Neural crest cell (in vitro differentiated cells): ENCODE results near the gene OLAH. TPM values are rescaled to one million over a fixed set of nuclear protein-coding genes. Genes with fewer than 3 reads are reported as not detected.

Experiments
- DNase-seq: peaks from one replicate; pipeline ENCODE4 v3.0.0; 2021; ENCODE audit warnings: low read depth, mixed read lengths, low spot score
- H3K27ac Mint-ChIP-seq: one replicate; pipeline ENCODE4 v1.8.0; 2021; ENCODE audit warnings: mild to moderate bottlenecking, mixed read lengths; ENCODE audit not compliant: unreplicated experiment
- H3K27me3 Mint-ChIP-seq: 2 replicates; pipeline ENCODE4 v1.8.0; 2021; ENCODE audit warnings: low read depth, mild to moderate bottlenecking, mixed read lengths
- H3K36me3 Mint-ChIP-seq: 2 replicates; pipeline ENCODE4 v1.8.0; 2021; ENCODE audit warnings: low read depth, mild to moderate bottlenecking, mixed read lengths
- H3K4me1 Mint-ChIP-seq: 2 replicates; pipeline ENCODE4 v1.8.0; 2021; ENCODE audit warnings: mixed read lengths
- H3K4me3 Mint-ChIP-seq: one replicate; pipeline ENCODE4 v1.8.0; 2021; ENCODE audit warnings: mild to moderate bottlenecking, mixed read lengths
- H3K9me3 Mint-ChIP-seq: 2 replicates; pipeline ENCODE4 v1.8.0; 2021; ENCODE audit warnings: mixed read lengths
- total RNA-seq: library from RNA; stranded (reverse); gene quantifications from 2 replicates; pipeline ENCODE4 v1.2.1, GENCODE V29; 2021
- TF ChIP-seq, protein P1 (sequence below): fragments of 200-600 bp; sonication (generic); conservative IDR thresholded peaks from 2 replicates; pipeline ENCODE4 v1.5.0; 2021; ENCODE audit warnings: antibody characterized with exemption, mild to moderate bottlenecking

Gene OLAH
- total RNA-seq, 1 donor from 2014 or later: not detected

- Mint-ChIP-seq H3K4me1 (no peaks in the 10 kb centered on the region), H3K4me3 (no peak overlapping the region), H3K36me3 (peaks cover 20% of the 10 kb centered on the region), H3K27me3 (no peaks in the 10 kb centered on the region), H3K9me3 (no peaks in the 10 kb centered on the region), H3K27ac (no peak overlapping the region)
- DNase-seq: no peak
- TF ChIP-seq, protein P1, sequence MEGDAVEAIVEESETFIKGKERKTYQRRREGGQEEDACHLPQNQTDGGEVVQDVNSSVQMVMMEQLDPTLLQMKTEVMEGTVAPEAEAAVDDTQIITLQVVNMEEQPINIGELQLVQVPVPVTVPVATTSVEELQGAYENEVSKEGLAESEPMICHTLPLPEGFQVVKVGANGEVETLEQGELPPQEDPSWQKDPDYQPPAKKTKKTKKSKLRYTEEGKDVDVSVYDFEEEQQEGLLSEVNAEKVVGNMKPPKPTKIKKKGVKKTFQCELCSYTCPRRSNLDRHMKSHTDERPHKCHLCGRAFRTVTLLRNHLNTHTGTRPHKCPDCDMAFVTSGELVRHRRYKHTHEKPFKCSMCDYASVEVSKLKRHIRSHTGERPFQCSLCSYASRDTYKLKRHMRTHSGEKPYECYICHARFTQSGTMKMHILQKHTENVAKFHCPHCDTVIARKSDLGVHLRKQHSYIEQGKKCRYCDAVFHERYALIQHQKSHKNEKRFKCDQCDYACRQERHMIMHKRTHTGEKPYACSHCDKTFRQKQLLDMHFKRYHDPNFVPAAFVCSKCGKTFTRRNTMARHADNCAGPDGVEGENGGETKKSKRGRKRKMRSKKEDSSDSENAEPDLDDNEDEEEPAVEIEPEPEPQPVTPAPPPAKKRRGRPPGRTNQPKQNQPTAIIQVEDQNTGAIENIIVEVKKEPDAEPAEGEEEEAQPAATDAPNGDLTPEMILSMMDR: no peak
These were observed 78.8 kb downstream of the OLAH start for GRCh38 chr10:15122477-15123030.

Other genes starting within 250 kb of the OLAH start
- gene CDNF, start 205.9 kb upstream of the OLAH start, total RNA-seq: 1.1 and 1.5 TPM in 2 replicates
- 24.2 and 24.5 TPM in 2 replicates for gene HSPA14, start 205.6 kb upstream of the OLAH start, total RNA-seq
- 24.7 and 27.5 TPM in 2 replicates for gene MSANTD7, start 205.6 kb upstream of the OLAH start, total RNA-seq
- 79.7 and 90.5 TPM in 2 replicates for gene SUV39H2, start 165.1 kb upstream of the OLAH start, total RNA-seq
- gene DCLRE1C, start 89.8 kb upstream of the OLAH start, total RNA-seq: 10.9 and 12.9 TPM in 2 replicates
- gene MEIG1, start 84.6 kb upstream of the OLAH start, total RNA-seq: 0.71 and 1.6 TPM in 2 replicates
- 11.8 and 12.0 TPM in 2 replicates for gene ACBD7, start 44.8 kb downstream of the OLAH start, total RNA-seq
- 15.0 and 15.9 TPM in 2 replicates for gene RPP38, start 53.4 kb downstream of the OLAH start, total RNA-seq
- 24.4 and 27.7 TPM in 2 replicates for gene NMT2, start 124.8 kb downstream of the OLAH start, total RNA-seq